Smooth muscle cell (in vitro differentiated cells): ENCODE results near the gene ATP11A. TPM values are rescaled to one million over a fixed set of nuclear protein-coding genes. Genes with fewer than 3 reads are reported as not detected.

Source experiments
- DNase-seq: peaks from one replicate; lab custom pipeline; 2025; ENCODE audit not compliant: unreplicated experiment; lab: John Stamatoyannopoulos, UW
- H2AFZ ChIP-seq: fragments of 200-600 bp; sonication (generic); 2 replicates; pipeline ENCODE4 v1.6.0; 2016; ENCODE audit warnings: antibody characterized with exemption, low read depth, mild to moderate bottlenecking
- H3F3A ChIP-seq: fragments of 200-600 bp; sonication (generic); 2 replicates; pipeline ENCODE4 v1.6.0; 2017; ENCODE audit warnings: antibody characterized with exemption, low read depth
- H3K27ac ChIP-seq: fragments of 200-600 bp; sonication (generic); 2 replicates; pipeline ENCODE4 v1.5.1; 2016; ENCODE audit warnings: low read depth, mild to moderate bottlenecking
- H3K27me3 ChIP-seq: fragments of 200-600 bp; sonication (generic); 2 replicates; pipeline ENCODE4 v1.6.1; 2016; ENCODE audit warnings: low read depth, mild to moderate bottlenecking
- H3K36me3 ChIP-seq: fragments of 200-600 bp; sonication (generic); 2 replicates; pipeline ENCODE4 v1.5.1; 2016; ENCODE audit warnings: low read depth
- H3K4me1 ChIP-seq: fragments of 200-600 bp; sonication (generic); 2 replicates; pipeline ENCODE4 v1.5.1; 2016; ENCODE audit warnings: low read depth
- H3K4me2 ChIP-seq: fragments of 200-600 bp; sonication (generic); 2 replicates; pipeline ENCODE4 v1.6.0; 2016; ENCODE audit warnings: mild to moderate bottlenecking
- H3K4me3 ChIP-seq: fragments of 200-600 bp; sonication (generic); 2 replicates; pipeline ENCODE4 v1.5.1; 2016; ENCODE audit warnings: mild to moderate bottlenecking
- H3K79me2 ChIP-seq: fragments of 200-600 bp; sonication (generic); 2 replicates; pipeline ENCODE4 v1.6.0; 2016; ENCODE audit warnings: low read depth, mild to moderate bottlenecking
- H3K9ac ChIP-seq: fragments of 200-600 bp; sonication (generic); 2 replicates; pipeline ENCODE4 v1.6.0; 2016; ENCODE audit warnings: low read depth
- H3K9me3 ChIP-seq: fragments of 200-600 bp; sonication (generic); replicated peaks from 2 replicates; pipeline ENCODE4 v1.5.1; 2016; ENCODE audit warnings: low read depth
- H4K20me1 ChIP-seq: fragments of 200-600 bp; sonication (generic); 2 replicates; pipeline ENCODE4 v1.6.0; 2016; ENCODE audit warnings: low read depth
- WGBS: methylation state at CpG from one replicate; pipeline ENCODE4 v1.1.7; 2016; ENCODE audit warnings: low lambda C conversion rate; 5-methylcytosine and 5-hydroxymethylcytosine counted together
- polyA plus RNA-seq: library from polyadenylated mRNA; unstranded; fragments of >200 nt; fragmentation: Nextera tagmentation; extraction: Ambion mirVana; gene quantifications from 2 replicates; pipeline ENCODE4 v1.2.1, GENCODE V29; 2016
- total RNA-seq: library from RNA; depleted of rRNA; stranded (reverse); fragments of >200 nt; gene quantifications from 2 replicates; pipeline ENCODE4 v1.2.3, GENCODE V29; 2014
- TF ChIP-seq, protein P1 (sequence below): fragments of 200-600 bp; sonication (generic); IDR thresholded peaks from 2 replicates; pipeline ENCODE4 v1.5.1; 2017; ENCODE audit warnings: borderline replicate concordance, mild to moderate bottlenecking, antibody characterized with exemption; ENCODE audit not compliant: insufficient read depth, poor library complexity, severe bottlenecking

ATP11A gene
- total and polyA plus RNA-seq, 2 experiments from 2014 or later, result 6.5 to 7.5 TPM

GRCh38 chr13:112903606-112904195, 213.9 kb downstream of the ATP11A start:
- H2AFZ ChIP-seq, result no peak overlapping the region
- no peaks in the 10 kb centered on the region for H3K9me3 ChIP-seq
- no peak overlapping the region for H3K27ac ChIP-seq
- H3K27me3 ChIP-seq, result peaks cover 4% of the 10 kb centered on the region
- no peaks in the 10 kb centered on the region for H4K20me1 ChIP-seq
- no peak overlapping the region for H3K9ac ChIP-seq
- no peaks in the 10 kb centered on the region for H3K36me3 ChIP-seq
- 95% methylated on average over 19 of the region's 19 CpGs for WGBS
- no peak for DNase-seq
- H3K4me2 ChIP-seq, result no peak overlapping the region
- H3K79me2 ChIP-seq, result no peaks in the 10 kb centered on the region
- H3K4me1 ChIP-seq, result peaks cover 27% of the 10 kb centered on the region
- H3K4me3 ChIP-seq, result no peak overlapping the region
- TF ChIP-seq, protein P1, sequence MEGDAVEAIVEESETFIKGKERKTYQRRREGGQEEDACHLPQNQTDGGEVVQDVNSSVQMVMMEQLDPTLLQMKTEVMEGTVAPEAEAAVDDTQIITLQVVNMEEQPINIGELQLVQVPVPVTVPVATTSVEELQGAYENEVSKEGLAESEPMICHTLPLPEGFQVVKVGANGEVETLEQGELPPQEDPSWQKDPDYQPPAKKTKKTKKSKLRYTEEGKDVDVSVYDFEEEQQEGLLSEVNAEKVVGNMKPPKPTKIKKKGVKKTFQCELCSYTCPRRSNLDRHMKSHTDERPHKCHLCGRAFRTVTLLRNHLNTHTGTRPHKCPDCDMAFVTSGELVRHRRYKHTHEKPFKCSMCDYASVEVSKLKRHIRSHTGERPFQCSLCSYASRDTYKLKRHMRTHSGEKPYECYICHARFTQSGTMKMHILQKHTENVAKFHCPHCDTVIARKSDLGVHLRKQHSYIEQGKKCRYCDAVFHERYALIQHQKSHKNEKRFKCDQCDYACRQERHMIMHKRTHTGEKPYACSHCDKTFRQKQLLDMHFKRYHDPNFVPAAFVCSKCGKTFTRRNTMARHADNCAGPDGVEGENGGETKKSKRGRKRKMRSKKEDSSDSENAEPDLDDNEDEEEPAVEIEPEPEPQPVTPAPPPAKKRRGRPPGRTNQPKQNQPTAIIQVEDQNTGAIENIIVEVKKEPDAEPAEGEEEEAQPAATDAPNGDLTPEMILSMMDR, result no peak
- H3F3A ChIP-seq, result no peaks in the 10 kb centered on the region

DNA sequence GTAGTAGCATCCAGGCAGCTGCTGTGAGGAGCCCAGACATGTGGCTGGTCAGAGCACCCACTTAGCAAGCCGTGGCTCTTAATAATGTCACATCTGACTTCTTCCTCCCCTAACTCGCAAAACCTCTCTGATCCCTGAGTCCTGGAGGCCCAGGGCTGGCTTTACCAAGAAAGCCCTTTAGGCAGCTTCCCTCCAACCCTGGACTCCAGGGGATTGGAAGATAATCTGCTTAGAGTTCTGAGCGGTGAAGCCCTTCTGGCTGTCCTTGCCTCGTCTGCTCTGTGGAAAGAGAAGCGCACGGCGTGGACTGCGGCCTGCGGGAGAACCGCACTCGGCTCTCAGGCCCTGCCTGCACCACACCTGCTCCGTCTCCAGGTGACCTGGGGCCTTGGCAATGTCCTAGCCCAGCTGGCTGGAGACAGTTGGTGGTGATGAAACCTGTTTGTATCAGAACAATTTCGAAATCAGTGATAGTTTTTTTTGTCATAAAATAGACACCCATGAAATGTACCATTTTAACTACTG, 214.7 kb downstream of the ATP11A start:
- Histone ChIP-seq H3K27me3 (peaks cover 4% of the 10 kb centered on the region), H3F3A (no peaks in the 10 kb centered on the region), H3K27ac (no peak overlapping the region), H3K4me3 (no peak overlapping the region), H3K9me3 (no peaks in the 10 kb centered on the region), H2AFZ (no peak overlapping the region), H3K4me2 (no peak overlapping the region), H4K20me1 (no peaks in the 10 kb centered on the region), H3K9ac (no peak overlapping the region), H3K4me1 (peaks cover 27% of the 10 kb centered on the region), H3K36me3 (no peaks in the 10 kb centered on the region), H3K79me2 (no peaks in the 10 kb centered on the region)
- 80% methylated on average over 13 of the region's 13 CpGs for WGBS
- TF ChIP-seq, protein P1, result no peak
- no peak for DNase-seq

- H2AFZ ChIP-seq, result no peak overlapping the region
- H3F3A ChIP-seq, result no peaks in the 10 kb centered on the region
- peaks cover 4% of the 10 kb centered on the region for H3K27me3 ChIP-seq
- DNase-seq, result no peak
- H3K9ac ChIP-seq, result no peak overlapping the region
- no peak overlapping the region for H3K4me3 ChIP-seq
- no peaks in the 10 kb centered on the region for H3K9me3 ChIP-seq
- TF ChIP-seq, protein P1, result no peak
- no peaks in the 10 kb centered on the region for H4K20me1 ChIP-seq
- WGBS, result 84% methylated on average over 9 of the region's 9 CpGs
- H3K4me1 ChIP-seq, result peaks cover 27% of the 10 kb centered on the region
- H3K79me2 ChIP-seq, result no peaks in the 10 kb centered on the region
- H3K36me3 ChIP-seq, result no peaks in the 10 kb centered on the region
- H3K27ac ChIP-seq, result no peak overlapping the region
- H3K4me2 ChIP-seq, result no peak overlapping the region
Measured at GRCh38 chr13:112905086-112905485, 215.2 kb downstream of the ATP11A start.

- TF ChIP-seq, protein P1, result no peak
- DNase-seq, result no peak
- Histone ChIP-seq H3K9me3 (no peaks in the 10 kb centered on the region), H3K4me2 (no peak overlapping the region), H3K4me1 (peaks cover 27% of the 10 kb centered on the region), H3F3A (no peaks in the 10 kb centered on the region), H3K9ac (no peak overlapping the region), H2AFZ (no peak overlapping the region), H3K79me2 (no peaks in the 10 kb centered on the region), H3K36me3 (no peaks in the 10 kb centered on the region), H4K20me1 (no peaks in the 10 kb centered on the region), H3K27me3 (peaks cover 4% of the 10 kb centered on the region), H3K27ac (no peak overlapping the region), H3K4me3 (no peak overlapping the region)
- WGBS, result 92% methylated on average over 5 of the region's 5 CpGs
Measured at GRCh38 chr13:112905619-112905989, 215.8 kb downstream of the ATP11A start.
